KOPT-K1 (cell line): Measurements from ENCODE around the gene MRPS5.
"Not testable (repeated sequence)": the region's sequence is repeated elsewhere in the genome, so short reads cannot be mapped to it uniquely, and the experiment has no call there.

Experiments used
- H3K27ac ChIP-seq: fragments of 200-600 bp; sonication (generic); 2 replicates; pipeline ENCODE4 v1.5.1; 2016; ENCODE audit warnings: antibody characterized with exemption, mild to moderate bottlenecking, low read depth, low read length; ENCODE audit not compliant: poor library complexity, severe bottlenecking
- H3K36me3 ChIP-seq: fragments of 200-600 bp; sonication (generic); 2 replicates; pipeline ENCODE4 v1.5.1; 2017; ENCODE audit warnings: antibody characterized with exemption, mild to moderate bottlenecking, low read length, moderate library complexity; ENCODE audit not compliant: insufficient read depth
- H3K9me3 ChIP-seq: fragments of 200-600 bp; sonication (generic); 2 replicates; pipeline ENCODE4 v1.5.1; 2017; ENCODE audit warnings: antibody characterized with exemption, low read length, mild to moderate bottlenecking; ENCODE audit not compliant: insufficient read depth, poor library complexity, severe bottlenecking

Gene MRPS5

GRCh38 chr2:95110395-95110794 lies 11.2 kb downstream of the MRPS5 start:
- Histone ChIP-seq H3K27ac (no peak overlapping the region), H3K9me3 (no peaks in the 10 kb centered on the region), H3K36me3 (peaks cover 99% of the 10 kb centered on the region)

- peaks cover 99% of the 10 kb centered on the region for H3K36me3 ChIP-seq
- no peak overlapping the region for H3K27ac ChIP-seq
- H3K9me3 ChIP-seq = no peaks in the 10 kb centered on the region
Observed at GRCh38 chr2:95109260-95109659, 12.3 kb downstream of the MRPS5 start.

- Histone ChIP-seq H3K9me3 (no peaks in the 10 kb centered on the region), H3K27ac (no peak overlapping the region), H3K36me3 (peaks cover 100% of the 10 kb centered on the region)
Observed at GRCh38 chr2:95106081-95106480, 15.5 kb downstream of the MRPS5 start.

- H3K36me3 ChIP-seq = peaks cover 100% of the 10 kb centered on the region
- no peaks in the 10 kb centered on the region for H3K9me3 ChIP-seq
- H3K27ac ChIP-seq = no peak overlapping the region
Observed at GRCh38 chr2:95104606-95105005, 17.0 kb downstream of the MRPS5 start.

GRCh38 chr2:95099910-95100309 lies 21.7 kb downstream of the MRPS5 start:
- H3K27ac ChIP-seq = no peak overlapping the region
- peaks cover 71% of the 10 kb centered on the region for H3K36me3 ChIP-seq
- H3K9me3 ChIP-seq = no peaks in the 10 kb centered on the region

- H3K36me3 ChIP-seq = peaks cover 65% of the 10 kb centered on the region
- H3K9me3 ChIP-seq = not testable (repeated sequence)
Observed at GRCh38 chr2:95098273-95098672, 23.3 kb downstream of the MRPS5 start.

GRCh38 chr2:95091885-95092555 lies 29.6 kb downstream of the MRPS5 start:
- Histone ChIP-seq H3K27ac (no peak overlapping the region), H3K36me3 (peaks cover 73% of the 10 kb centered on the region), H3K9me3 (no peaks in the 10 kb centered on the region)

More at GRCh38 chr2:95098273-95098672, 23.3 kb downstream of the MRPS5 start:
- H3K27ac ChIP-seq = not testable (repeated sequence)

GRCh38 chr2:95087379-95087778 lies 34.2 kb downstream of the MRPS5 start:
- H3K36me3 ChIP-seq = peaks cover 85% of the 10 kb centered on the region
- H3K27ac ChIP-seq = no peak overlapping the region
- no peaks in the 10 kb centered on the region for H3K9me3 ChIP-seq

GRCh38 chr2:95086017-95086416 lies 35.6 kb downstream of the MRPS5 start:
- H3K36me3 ChIP-seq = peaks cover 71% of the 10 kb centered on the region
- no peaks in the 10 kb centered on the region for H3K9me3 ChIP-seq
- no peak overlapping the region for H3K27ac ChIP-seq

- Histone ChIP-seq H3K27ac (no peak overlapping the region), H3K36me3 (peaks cover 36% of the 10 kb centered on the region), H3K9me3 (no peaks in the 10 kb centered on the region)
Observed at GRCh38 chr2:95082477-95082876, 39.1 kb downstream of the MRPS5 start.

GRCh38 chr2:95079199-95079683 lies 42.4 kb downstream of the MRPS5 start:
- H3K36me3 ChIP-seq = 0 out of 2 replicates have a peak, but pooled peaks cover 4% of the 10 kb centered on the region
- peak overlapping the region; percentile 100 for H3K27ac ChIP-seq
- H3K9me3 ChIP-seq = no peaks in the 10 kb centered on the region

GRCh38 chr2:95077861-95078603 lies 43.6 kb downstream of the MRPS5 start:
- Histone ChIP-seq H3K9me3 (no peaks in the 10 kb centered on the region), H3K27ac (peak overlapping the region; percentile 100), H3K36me3 (no peaks in the 10 kb centered on the region)

GRCh38 chr2:95077530-95077825 lies 44.1 kb downstream of the MRPS5 start:
- no peaks in the 10 kb centered on the region for H3K9me3 ChIP-seq
- H3K27ac ChIP-seq = peak overlapping the region; percentile 100
- H3K36me3 ChIP-seq = no peaks in the 10 kb centered on the region

- Histone ChIP-seq H3K27ac (peak overlapping the region; percentile 100), H3K9me3 (no peaks in the 10 kb centered on the region), H3K36me3 (no peaks in the 10 kb centered on the region)
Observed at GRCh38 chr2:95076705-95077529, 44.7 kb downstream of the MRPS5 start.

GRCh38 chr2:95075440-95076132 lies 46.0 kb downstream of the MRPS5 start:
- Histone ChIP-seq H3K9me3 (no peaks in the 10 kb centered on the region), H3K27ac (peak overlapping the region; percentile 100), H3K36me3 (no peaks in the 10 kb centered on the region)
